ENCODE measurements around the gene CST4. TPM values are rescaled to one million over a fixed set of nuclear protein-coding genes. Genes with fewer than 3 reads are reported as not detected.

CST4 gene
- total RNA-seq, 1 donor from 2014 or later = 2.1 TPM

DNA sequence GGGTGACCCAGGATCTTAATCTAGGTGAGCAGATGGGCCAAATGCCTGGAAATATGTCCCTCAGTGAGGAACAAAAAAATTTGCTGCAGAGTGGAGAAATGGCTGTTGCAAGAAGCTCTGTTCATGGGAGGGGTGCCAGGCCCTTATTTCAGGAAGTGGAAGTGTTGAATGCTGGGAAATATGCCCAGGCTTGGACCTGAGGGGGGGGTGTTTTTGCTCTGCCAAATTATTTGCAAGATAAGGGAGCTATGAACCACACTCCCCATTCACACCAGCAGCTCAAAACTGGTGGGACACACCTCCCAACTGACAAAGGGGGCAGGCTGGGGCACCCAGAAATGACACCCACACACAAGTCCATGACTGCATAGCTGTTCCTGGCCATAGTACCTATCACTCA, 8.7 kb downstream of the CST4 start:
- no peaks in the 10 kb centered on the region for H3K36me3 Mint-ChIP-seq
- H3K4me3 Mint-ChIP-seq = no peak overlapping the region
- H3K4me1 Mint-ChIP-seq (ENCODE audit: unreplicated experiment) = no peaks in the 10 kb centered on the region
- no peak for DNase-seq (ENCODE audit: extremely low spot score, unreplicated experiment)
- H3K27me3 Mint-ChIP-seq = peaks cover 16% of the 10 kb centered on the region
- H3K27ac Mint-ChIP-seq = no peak overlapping the region
- H3K9me3 Mint-ChIP-seq = no peaks in the 10 kb centered on the region
- TF ChIP-seq, protein P1, sequence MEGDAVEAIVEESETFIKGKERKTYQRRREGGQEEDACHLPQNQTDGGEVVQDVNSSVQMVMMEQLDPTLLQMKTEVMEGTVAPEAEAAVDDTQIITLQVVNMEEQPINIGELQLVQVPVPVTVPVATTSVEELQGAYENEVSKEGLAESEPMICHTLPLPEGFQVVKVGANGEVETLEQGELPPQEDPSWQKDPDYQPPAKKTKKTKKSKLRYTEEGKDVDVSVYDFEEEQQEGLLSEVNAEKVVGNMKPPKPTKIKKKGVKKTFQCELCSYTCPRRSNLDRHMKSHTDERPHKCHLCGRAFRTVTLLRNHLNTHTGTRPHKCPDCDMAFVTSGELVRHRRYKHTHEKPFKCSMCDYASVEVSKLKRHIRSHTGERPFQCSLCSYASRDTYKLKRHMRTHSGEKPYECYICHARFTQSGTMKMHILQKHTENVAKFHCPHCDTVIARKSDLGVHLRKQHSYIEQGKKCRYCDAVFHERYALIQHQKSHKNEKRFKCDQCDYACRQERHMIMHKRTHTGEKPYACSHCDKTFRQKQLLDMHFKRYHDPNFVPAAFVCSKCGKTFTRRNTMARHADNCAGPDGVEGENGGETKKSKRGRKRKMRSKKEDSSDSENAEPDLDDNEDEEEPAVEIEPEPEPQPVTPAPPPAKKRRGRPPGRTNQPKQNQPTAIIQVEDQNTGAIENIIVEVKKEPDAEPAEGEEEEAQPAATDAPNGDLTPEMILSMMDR (conservative IDR thresholded peaks at IDR 0.05) = no peak

- no peak for DNase-seq (ENCODE audit: extremely low spot score, unreplicated experiment)
- Mint-ChIP-seq H3K27me3 (peaks cover 16% of the 10 kb centered on the region), H3K4me3 (no peak overlapping the region), H3K4me1 (ENCODE audit: unreplicated experiment) (no peaks in the 10 kb centered on the region), H3K27ac (no peak overlapping the region), H3K9me3 (no peaks in the 10 kb centered on the region), H3K36me3 (no peaks in the 10 kb centered on the region)
- TF ChIP-seq, protein P1 (conservative IDR thresholded peaks at IDR 0.05) = no peak
These were observed 9.4 kb downstream of the CST4 start for GRCh38 chr20:23679133-23680092.

DNA sequence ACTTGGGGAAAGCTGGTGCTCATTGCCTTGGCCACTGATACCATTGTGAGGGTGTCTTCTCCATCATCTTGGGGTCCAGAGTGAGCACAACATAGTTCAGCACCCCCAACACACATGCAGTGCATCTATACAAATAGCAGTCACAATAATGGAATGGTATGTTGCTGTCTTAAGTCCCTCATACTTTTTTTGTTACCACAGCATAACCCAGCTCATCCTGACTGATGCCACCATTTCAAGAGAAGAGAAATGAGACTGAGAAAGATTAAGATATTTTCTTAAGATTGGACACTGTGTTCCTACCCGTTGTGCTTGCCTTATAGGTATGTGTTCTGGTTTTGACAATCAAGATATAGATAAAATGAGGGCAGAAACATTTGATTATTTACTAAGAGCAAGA, 15.6 kb downstream of the CST4 start:
- H3K9me3 Mint-ChIP-seq = no peaks in the 10 kb centered on the region
- no peak overlapping the region for H3K4me3 Mint-ChIP-seq
- DNase-seq (ENCODE audit: extremely low spot score, unreplicated experiment) = no peak
- TF ChIP-seq, protein P1 (conservative IDR thresholded peaks at IDR 0.05) = no peak
- H3K27me3 Mint-ChIP-seq = peaks cover 18% of the 10 kb centered on the region
- H3K27ac Mint-ChIP-seq = no peak overlapping the region
- H3K36me3 Mint-ChIP-seq = no peaks in the 10 kb centered on the region
- no peaks in the 10 kb centered on the region for H3K4me1 Mint-ChIP-seq (ENCODE audit: unreplicated experiment)

GRCh38 chr20:23672158-23672557, 16.7 kb downstream of the CST4 start:
- H3K9me3 Mint-ChIP-seq = no peaks in the 10 kb centered on the region
- H3K4me1 Mint-ChIP-seq (ENCODE audit: unreplicated experiment) = no peaks in the 10 kb centered on the region
- H3K27ac Mint-ChIP-seq = no peak overlapping the region
- no peaks in the 10 kb centered on the region for H3K36me3 Mint-ChIP-seq
- peaks cover 18% of the 10 kb centered on the region for H3K27me3 Mint-ChIP-seq
- H3K4me3 Mint-ChIP-seq = no peak overlapping the region
- DNase-seq (ENCODE audit: extremely low spot score, unreplicated experiment) = no peak
- TF ChIP-seq, protein P1 (conservative IDR thresholded peaks at IDR 0.05) = no peak

GRCh38 chr20:23671479-23671878, 17.4 kb downstream of the CST4 start:
- H3K27ac Mint-ChIP-seq = no peak overlapping the region
- peaks cover 12% of the 10 kb centered on the region for H3K27me3 Mint-ChIP-seq
- no peaks in the 10 kb centered on the region for H3K36me3 Mint-ChIP-seq
- no peak overlapping the region for H3K4me3 Mint-ChIP-seq
- DNase-seq (ENCODE audit: extremely low spot score, unreplicated experiment) = no peak
- no peaks in the 10 kb centered on the region for H3K4me1 Mint-ChIP-seq (ENCODE audit: unreplicated experiment)
- TF ChIP-seq, protein P1 (conservative IDR thresholded peaks at IDR 0.05) = no peak
- H3K9me3 Mint-ChIP-seq = no peaks in the 10 kb centered on the region

Data from type B pancreatic cell (in vitro differentiated cells).